Mesothelial cell of epicardium (in vitro differentiated cells): ENCODE data around the gene ATXN7L1. TPM values are rescaled to one million over a fixed set of nuclear protein-coding genes. Genes with fewer than 3 reads are reported as not detected.
A peak's percentile ranks its signal among the peaks of the same experiment; 100 is the strongest.

Experiments
- DNase-seq, 2 experiments: peaks; one replicate each; pipeline ENCODE4 v3.0.0; 2021; ENCODE audit warnings: low spot score in 2 of 2; ENCODE audit not compliant: unreplicated experiment in 2 of 2
- H3K27ac Mint-ChIP-seq: 2 replicates; pipeline ENCODE4 v1.8.0; 2021; ENCODE audit warnings: mixed read lengths
- H3K27me3 Mint-ChIP-seq: 2 replicates; pipeline ENCODE4 v1.8.0; 2021; ENCODE audit warnings: low read depth, mixed read lengths
- H3K36me3 Mint-ChIP-seq: 2 replicates; pipeline ENCODE4 v1.8.0; 2021; ENCODE audit warnings: mixed read lengths
- H3K4me1 Mint-ChIP-seq: 2 replicates; pipeline ENCODE4 v1.8.0; 2021; ENCODE audit warnings: mixed read lengths
- H3K4me3 Mint-ChIP-seq: 2 replicates; pipeline ENCODE4 v1.8.0; 2021; ENCODE audit warnings: mild to moderate bottlenecking, moderate library complexity, mixed read lengths
- H3K9me3 Mint-ChIP-seq: 2 replicates; pipeline ENCODE4 v1.8.0; 2021; ENCODE audit warnings: mixed read lengths
- CTCF ChIP-seq: fragments of 200-600 bp; sonication (generic); IDR thresholded peaks from one replicate; pipeline ENCODE4 v1.5.0; 2021; ENCODE audit warnings: antibody characterized with exemption; ENCODE audit not compliant: unreplicated experiment
- total RNA-seq: library from RNA; stranded (reverse); gene quantifications from 3 replicates; pipeline ENCODE4 v1.2.1, GENCODE V29; 2021

Gene ATXN7L1
- total RNA-seq, 1 donor from 2014 or later = 18.0 TPM

- H3K27ac Mint-ChIP-seq = no peak overlapping the region
- no peak for DNase-seq
- no peaks in the 10 kb centered on the region for H3K27me3 Mint-ChIP-seq
- peaks cover 8% of the 10 kb centered on the region for H3K4me1 Mint-ChIP-seq
- no peaks in the 10 kb centered on the region for H3K36me3 Mint-ChIP-seq
- no peak for TF ChIP-seq CTCF
- H3K4me3 Mint-ChIP-seq = no peak overlapping the region
- H3K9me3 Mint-ChIP-seq = no peaks in the 10 kb centered on the region
Measured at GRCh38 chr7:105741982-105742381, 134.4 kb downstream of the ATXN7L1 start.

- TF ChIP-seq CTCF = peak; percentile 18
- DNase-seq = no peak
- Mint-ChIP-seq H3K4me1 (peaks cover 20% of the 10 kb centered on the region), H3K36me3 (peaks cover 4% of the 10 kb centered on the region), H3K27me3 (no peaks in the 10 kb centered on the region), H3K9me3 (peaks cover 4% of the 10 kb centered on the region), H3K4me3 (no peak overlapping the region), H3K27ac (no peak overlapping the region)
Measured at GRCh38 chr7:105738133-105738532, 138.3 kb downstream of the ATXN7L1 start.

GRCh38 chr7:105734233-105734632 lies 142.2 kb downstream of the ATXN7L1 start:
- no peak for DNase-seq
- Mint-ChIP-seq H3K4me3 (no peak overlapping the region), H3K27me3 (no peaks in the 10 kb centered on the region), H3K4me1 (peaks cover 12% of the 10 kb centered on the region), H3K9me3 (peaks cover 4% of the 10 kb centered on the region), H3K36me3 (peaks cover 4% of the 10 kb centered on the region), H3K27ac (peak overlapping the region; percentile 35)
- no peak for TF ChIP-seq CTCF

- Mint-ChIP-seq H3K36me3 (peaks cover 4% of the 10 kb centered on the region), H3K4me1 (peaks cover 12% of the 10 kb centered on the region), H3K9me3 (peaks cover 4% of the 10 kb centered on the region), H3K4me3 (no peak overlapping the region), H3K27ac (no peak overlapping the region), H3K27me3 (no peaks in the 10 kb centered on the region)
- DNase-seq = no peak
- no peak for TF ChIP-seq CTCF
Measured at GRCh38 chr7:105731042-105731441, 145.4 kb downstream of the ATXN7L1 start.

GRCh38 chr7:105728028-105728427 lies 148.4 kb downstream of the ATXN7L1 start:
- Mint-ChIP-seq H3K27me3 (no peaks in the 10 kb centered on the region), H3K36me3 (peaks cover 3% of the 10 kb centered on the region), H3K4me1 (no peaks in the 10 kb centered on the region), H3K4me3 (no peak overlapping the region), H3K27ac (no peak overlapping the region), H3K9me3 (no peaks in the 10 kb centered on the region)
- DNase-seq = no peak
- no peak for TF ChIP-seq CTCF

GRCh38 chr7:105724688-105725087 lies 151.7 kb downstream of the ATXN7L1 start:
- peaks cover 3% of the 10 kb centered on the region for H3K36me3 Mint-ChIP-seq
- H3K4me1 Mint-ChIP-seq = no peaks in the 10 kb centered on the region
- H3K27me3 Mint-ChIP-seq = no peaks in the 10 kb centered on the region
- no peak overlapping the region for H3K27ac Mint-ChIP-seq
- no peaks in the 10 kb centered on the region for H3K9me3 Mint-ChIP-seq
- no peak for DNase-seq
- TF ChIP-seq CTCF = no peak
- no peak overlapping the region for H3K4me3 Mint-ChIP-seq
